Heart left ventricle (tissue), 16 donors: ENCODE results near the gene KCNJ4. TPM values are rescaled to one million over a fixed set of nuclear protein-coding genes. Genes with fewer than 3 reads are reported as not detected.
"Not testable (repeated sequence)": the region's sequence is repeated elsewhere in the genome, so short reads cannot be mapped to it uniquely, and the experiment has no call there.

ENCODE experiments used
- ATAC-seq, 4 donors: fragments of 200-7000 bp; cut with Tn5 transposase; one replicate each; pipeline ENCODE4 v1.9.1; 2020 to 2022; ENCODE audit warnings: moderate library complexity in 4 of 4, mild to moderate bottlenecking in 3 of 4, moderate number of reproducible peaks in 1 of 4
- DNase-seq, 5 donors: peaks; one replicate each; pipeline ENCODE4 v3.0.0-alpha.2; 2020
- H3K27ac ChIP-seq, 12 donors: fragments of 200-600 bp; sonication (generic) in 4 of 12; one replicate each; pipeline versions ENCODE4 v1.5.0 to v1.8.0; 2016 to 2022; ENCODE audit warnings: mild to moderate bottlenecking in 2 of 12
- H3K27me3 ChIP-seq, 9 donors: fragments of 200-600 bp; sonication (generic) in 2 of 9; one replicate each; pipeline versions ENCODE4 v1.5.1 to v1.8.0; 2016 to 2022; ENCODE audit warnings: mild to moderate bottlenecking in 3 of 9
- H3K36me3 ChIP-seq, 9 donors: fragments of 200-600 bp; sonication (generic) in 2 of 9; one replicate each; pipeline versions ENCODE4 v1.5.0 to v1.8.0; 2018 to 2022; ENCODE audit warnings: mild to moderate bottlenecking in 2 of 9
- H3K4me1 ChIP-seq, 12 donors: fragments of 200-600 bp; sonication (generic) in 4 of 12; one replicate each; pipeline versions ENCODE4 v1.5.0 to v1.8.0; 2016 to 2022; ENCODE audit warnings: mild to moderate bottlenecking in 3 of 12
- H3K4me3 ChIP-seq, 12 donors: fragments of 200-600 bp; sonication (generic) in 4 of 12; one replicate each; pipeline versions ENCODE4 v1.5.0 to v1.8.0; 2017 to 2022; ENCODE audit warnings: mild to moderate bottlenecking in 9 of 12, moderate library complexity in 4 of 12
- H3K9me3 ChIP-seq, 12 donors: fragments of 200-600 bp; sonication (generic) in 4 of 12; one replicate each; pipeline versions ENCODE4 v1.5.0 to v1.8.0; 2016 to 2022; ENCODE audit warnings: mild to moderate bottlenecking in 1 of 12
- CTCF ChIP-seq, 12 donors: fragments of 200-600 bp; sonication (generic) in 4 of 12; IDR thresholded peaks; one replicate each; pipeline versions ENCODE4 v1.5.0 to v1.8.0; 2018 to 2022; ENCODE audit warnings: antibody characterized with exemption in 12 of 12, mild to moderate bottlenecking in 5 of 12
- POLR2A ChIP-seq, 2 donors: fragments of 450-650 bp; IDR thresholded peaks; one replicate each; pipeline ENCODE4 v1.6.1; 2017; ENCODE audit warnings: antibody characterized with exemption in 2 of 2, mild to moderate bottlenecking in 2 of 2, moderate library complexity in 2 of 2
- WGBS, 4 donors: extraction: QIAGEN DNeasy Blood & Tissue Kit in 2 of 4; methylation state at CpG; one replicate each; pipeline versions ENCODE4 v1.1.5 to v1.1.7; 2013 to 2018; 5-methylcytosine and 5-hydroxymethylcytosine counted together
- intact Hi-C, 10 donors: fragments of 100-400 bp; cut with DNase I; formaldehyde crosslinking; loops; one replicate each; pipeline versions ENCODE4 v1.11.1 to v1.14.2; 2022
- polyA plus RNA-seq, 2 donors: library from polyadenylated mRNA; stranded (reverse); fragments of 200-250 nt; gene quantifications; one replicate each; pipeline ENCODE4 v1.2.3, GENCODE V29; 2013
- total RNA-seq, 9 donors: library from RNA; depleted of rRNA in 2 of 9; stranded (reverse); fragments of >200 nt in 2 of 9; fragmentation: NEBNext Ultra II Directional in 3 of 9; extraction: Animal tissue kit (Norgen Biotek cat#: 25700) in 3 of 9; gene quantifications; one replicate each; pipeline versions ENCODE4 v1.1.0 to v1.2.4, GENCODE V29; 2016 to 2023
- donor health status: ischemic (EF 13 %, LVEDD 7.1; RV severe dilation, severe dysfunction).
- donor health status: healthy with polysubstance abuse.
- donor health status: DM: no; HTN: yes; CAD: no.
- donor health status: DM: no; HTN: no; CAD: no.
- donor health status: ischemic (EF 25% LVEDD 6.9; RV normal size, moderate dysfunction).
- donor health status: ischemic (EF 25% LVEDD 5.7; RV mildly dilated, moderate dysfunction).
- donor health status: healthy.
- donor health status: DM: yes; HTN: yes; CAD: no.
- donor health status: ischemic (EF 35%, LVEDD 5.7; RV mildly dilated, moderate dysfunction).
- donor health status: nonischemic (EF 11% LVEDD 7.7; RV severe dilation, severe dysfunction).
- donor health status: DM: yes; HTN: yes; CAD: no.
- donor health status: PGD.
- donor health status: ischemic (EF 29% LVEDD 5.4; RV normal size, mild dysfunction).
- donor health status: nonischemic (EF 23%, LVEDD 6.1; RV moderate dilation, normal function).

KCNJ4 gene
- total and polyA plus RNA-seq, 11 donors, result 14.5 to 85.5 (median 39.7) TPM

- intact Hi-C loops, result loop anchor here in 7 of 10 donors (5.0 to 10.0 kb wide), 5 partner anchors 50 to 162 kb away; partner anchors contain the start of genes DMC1 (in 6 of the 7) and DDX17 (in 2 of the 7)
- H3K9me3 ChIP-seq, result no peaks in the 10 kb centered on the region
- H3K36me3 ChIP-seq, result no peaks in the 10 kb centered on the region
- H3K4me1 ChIP-seq, result peaks cover 0 to 32% (median 14%) of the 10 kb centered on the region in 12 donors
- DNase-seq (peak in 1 of 5 donors; percentile 12), ATAC-seq (peak in 3 of 4 donors; percentile 15 to 38 (median 28))
- TF ChIP-seq CTCF (IDR thresholded peaks at IDR 0.05) (peak; percentile 61 to 89 (median 80)), POLR2A (IDR thresholded peaks at IDR 0.05) (no peak)
- WGBS, 4 donors, result 11 to 39% (median 17%) methylated on average over 12 to 45 of the region's 45 CpGs
- H3K27ac ChIP-seq, result peak overlapping the region in 8 of 12 donors; percentile 57 to 89 (median 70)
- H3K27me3 ChIP-seq, result no peaks in the 10 kb centered on the region
- peak overlapping the region in 11 of 12 donors; percentile 14 to 48 (median 32) for H3K4me3 ChIP-seq
Observed at GRCh38 chr22:38412435-38413084, 42.4 kb downstream of the KCNJ4 start.

- WGBS, 4 donors, result 92 to 98% (median 94%) methylated on average over 2 of the region's 2 CpGs
- intact Hi-C loops, result loop anchor here in 7 of 10 donors (5.0 to 10.0 kb wide), 5 partner anchors 51 to 164 kb away; partner anchors contain the start of genes DMC1 (in 6 of the 7) and DDX17 (in 2 of the 7)
- H3K27me3 ChIP-seq, result no peaks in the 10 kb centered on the region
- no peak overlapping the region for H3K27ac ChIP-seq
- peaks cover 0 to 30% (median 13%) of the 10 kb centered on the region in 12 donors for H3K4me1 ChIP-seq
- TF ChIP-seq POLR2A (IDR thresholded peaks at IDR 0.05) (no peak), CTCF (IDR thresholded peaks at IDR 0.05) (no peak)
- H3K4me3 ChIP-seq, result no peak overlapping the region
- ATAC-seq (no peak), DNase-seq (no peak)
- no peaks in the 10 kb centered on the region for H3K36me3 ChIP-seq
- H3K9me3 ChIP-seq, result no peaks in the 10 kb centered on the region
Observed at GRCh38 chr22:38411016-38411415, 44.0 kb downstream of the KCNJ4 start.

GRCh38 chr22:38409916-38410315 lies 45.1 kb downstream of the KCNJ4 start:
- intact Hi-C loops, result loop anchor here in 7 of 10 donors (5.0 to 10.0 kb wide), 5 partner anchors 52 to 165 kb away; partner anchors contain the start of genes DMC1 (in 6 of the 7) and DDX17 (in 2 of the 7)
- not testable (repeated sequence) for H3K36me3 ChIP-seq, H3K9me3 ChIP-seq, H3K27me3 ChIP-seq, ATAC-seq, DNase-seq, H3K4me3 ChIP-seq, H3K27ac ChIP-seq
- H3K4me1 ChIP-seq, result peaks cover 0 to 20% (median 10%) of the 10 kb centered on the region in 12 donors
- 94 to 97% (median 95%) methylated on average over 7 to 35 of the region's 35 CpGs for WGBS, 4 donors

GRCh38 chr22:38406617-38407016 lies 48.4 kb downstream of the KCNJ4 start:
- DNase-seq (no peak), ATAC-seq (no peak)
- Histone ChIP-seq H3K9me3 (no peaks in the 10 kb centered on the region), H3K36me3 (no peaks in the 10 kb centered on the region), H3K4me3 (no peak overlapping the region), H3K27me3 (no peaks in the 10 kb centered on the region), H3K27ac (no peak overlapping the region), H3K4me1 (no peaks in the 10 kb centered on the region)
- intact Hi-C loops, result no loop called here
- TF ChIP-seq POLR2A (IDR thresholded peaks at IDR 0.05) (no peak), CTCF (IDR thresholded peaks at IDR 0.05) (no peak)
- 69 to 78% (median 75%) methylated on average over 4 of the region's 4 CpGs for WGBS, 4 donors
